Measurements from ENCODE around the gene TENM3.

TENM3 gene

GRCh38 chr4:182293691-182294255 is 50.6 kb downstream of the TENM3 start:
- Histone ChIP-seq H3K4me1 (ENCODE audit: control insufficient read depth, low read depth, low read length) (peaks cover 12% of the 10 kb centered on the region), H3K4me3 (ENCODE audit: low read length) (no peak overlapping the region), H3K9ac (ENCODE audit: low read length) (no peak overlapping the region), H3K27ac (ENCODE audit: low read length) (no peak overlapping the region), H3K36me3 (ENCODE audit: control insufficient read depth, low read depth, low read length) (no peaks in the 10 kb centered on the region), H3K27me3 (ENCODE audit: control insufficient read depth, insufficient read depth, low read length) (no peaks in the 10 kb centered on the region), H3K9me3 (ENCODE audit: control insufficient read depth, low read depth, low read length) (no peaks in the 10 kb centered on the region)

GRCh38 chr4:182294451-182294850 is 51.2 kb downstream of the TENM3 start:
- H3K4me3 ChIP-seq (ENCODE audit: low read length): no peak overlapping the region
- peaks cover 12% of the 10 kb centered on the region for H3K4me1 ChIP-seq (ENCODE audit: control insufficient read depth, low read depth, low read length)
- H3K9ac ChIP-seq (ENCODE audit: low read length): no peak overlapping the region
- no peaks in the 10 kb centered on the region for H3K27me3 ChIP-seq (ENCODE audit: control insufficient read depth, insufficient read depth, low read length)
- H3K27ac ChIP-seq (ENCODE audit: low read length): no peak overlapping the region
- H3K36me3 ChIP-seq (ENCODE audit: control insufficient read depth, low read depth, low read length): no peaks in the 10 kb centered on the region
- H3K9me3 ChIP-seq (ENCODE audit: control insufficient read depth, low read depth, low read length): no peaks in the 10 kb centered on the region

GRCh38 chr4:182297659-182298058 is 54.5 kb downstream of the TENM3 start:
- H3K9ac ChIP-seq (ENCODE audit: low read length): no peak overlapping the region
- H3K36me3 ChIP-seq (ENCODE audit: control insufficient read depth, low read depth, low read length): no peaks in the 10 kb centered on the region
- H3K27ac ChIP-seq (ENCODE audit: low read length): no peak overlapping the region
- no peak overlapping the region for H3K4me3 ChIP-seq (ENCODE audit: low read length)
- H3K9me3 ChIP-seq (ENCODE audit: control insufficient read depth, low read depth, low read length): no peaks in the 10 kb centered on the region
- peaks cover 12% of the 10 kb centered on the region for H3K4me1 ChIP-seq (ENCODE audit: control insufficient read depth, low read depth, low read length)
- H3K27me3 ChIP-seq (ENCODE audit: control insufficient read depth, insufficient read depth, low read length): no peaks in the 10 kb centered on the region

GRCh38 chr4:182301736-182302135 is 58.5 kb downstream of the TENM3 start:
- no peaks in the 10 kb centered on the region for H3K36me3 ChIP-seq (ENCODE audit: control insufficient read depth, low read depth, low read length)
- no peak overlapping the region for H3K27ac ChIP-seq (ENCODE audit: low read length)
- H3K4me3 ChIP-seq (ENCODE audit: low read length): no peak overlapping the region
- no peaks in the 10 kb centered on the region for H3K4me1 ChIP-seq (ENCODE audit: control insufficient read depth, low read depth, low read length)
- H3K9me3 ChIP-seq (ENCODE audit: control insufficient read depth, low read depth, low read length): no peaks in the 10 kb centered on the region
- no peak overlapping the region for H3K9ac ChIP-seq (ENCODE audit: low read length)
- no peaks in the 10 kb centered on the region for H3K27me3 ChIP-seq (ENCODE audit: control insufficient read depth, insufficient read depth, low read length)

GRCh38 chr4:182303847-182304246 is 60.6 kb downstream of the TENM3 start:
- no peaks in the 10 kb centered on the region for H3K36me3 ChIP-seq (ENCODE audit: control insufficient read depth, low read depth, low read length)
- H3K4me1 ChIP-seq (ENCODE audit: control insufficient read depth, low read depth, low read length): no peaks in the 10 kb centered on the region
- H3K4me3 ChIP-seq (ENCODE audit: low read length): no peak overlapping the region
- no peak overlapping the region for H3K27ac ChIP-seq (ENCODE audit: low read length)
- no peak overlapping the region for H3K9ac ChIP-seq (ENCODE audit: low read length)
- no peaks in the 10 kb centered on the region for H3K9me3 ChIP-seq (ENCODE audit: control insufficient read depth, low read depth, low read length)
- no peaks in the 10 kb centered on the region for H3K27me3 ChIP-seq (ENCODE audit: control insufficient read depth, insufficient read depth, low read length)

GRCh38 chr4:182306792-182307507 is 63.7 kb downstream of the TENM3 start:
- Histone ChIP-seq H3K27me3 (ENCODE audit: control insufficient read depth, insufficient read depth, low read length) (no peaks in the 10 kb centered on the region), H3K4me1 (ENCODE audit: control insufficient read depth, low read depth, low read length) (no peaks in the 10 kb centered on the region), H3K27ac (ENCODE audit: low read length) (no peak overlapping the region), H3K9ac (ENCODE audit: low read length) (no peak overlapping the region), H3K9me3 (ENCODE audit: control insufficient read depth, low read depth, low read length) (no peaks in the 10 kb centered on the region), H3K36me3 (ENCODE audit: control insufficient read depth, low read depth, low read length) (no peaks in the 10 kb centered on the region), H3K4me3 (ENCODE audit: low read length) (no peak overlapping the region)

- no peaks in the 10 kb centered on the region for H3K27me3 ChIP-seq (ENCODE audit: control insufficient read depth, insufficient read depth, low read length)
- no peak overlapping the region for H3K27ac ChIP-seq (ENCODE audit: low read length)
Measured at GRCh38 chr4:182307746-182308145, 64.5 kb downstream of the TENM3 start.

GRCh38 chr4:182309877-182310276 is 66.7 kb downstream of the TENM3 start:
- H3K27ac ChIP-seq (ENCODE audit: low read length): no peak overlapping the region
- H3K36me3 ChIP-seq (ENCODE audit: control insufficient read depth, low read depth, low read length): no peaks in the 10 kb centered on the region
- no peak overlapping the region for H3K9ac ChIP-seq (ENCODE audit: low read length)
- H3K9me3 ChIP-seq (ENCODE audit: control insufficient read depth, low read depth, low read length): peaks cover 7% of the 10 kb centered on the region
- no peak overlapping the region for H3K4me3 ChIP-seq (ENCODE audit: low read length)
- H3K4me1 ChIP-seq (ENCODE audit: control insufficient read depth, low read depth, low read length): no peaks in the 10 kb centered on the region
- no peaks in the 10 kb centered on the region for H3K27me3 ChIP-seq (ENCODE audit: control insufficient read depth, insufficient read depth, low read length)

More at GRCh38 chr4:182307746-182308145, 64.5 kb downstream of the TENM3 start:
- H3K4me1 ChIP-seq (ENCODE audit: control insufficient read depth, low read depth, low read length): no peaks in the 10 kb centered on the region
- no peak overlapping the region for H3K9ac ChIP-seq (ENCODE audit: low read length)
- H3K36me3 ChIP-seq (ENCODE audit: control insufficient read depth, low read depth, low read length): no peaks in the 10 kb centered on the region
- H3K4me3 ChIP-seq (ENCODE audit: low read length): no peak overlapping the region
- H3K9me3 ChIP-seq (ENCODE audit: control insufficient read depth, low read depth, low read length): no peaks in the 10 kb centered on the region

GRCh38 chr4:182310316-182310715 is 67.1 kb downstream of the TENM3 start:
- Histone ChIP-seq H3K9ac (ENCODE audit: low read length) (no peak overlapping the region), H3K27ac (ENCODE audit: low read length) (no peak overlapping the region), H3K4me3 (ENCODE audit: low read length) (no peak overlapping the region), H3K36me3 (ENCODE audit: control insufficient read depth, low read depth, low read length) (no peaks in the 10 kb centered on the region), H3K4me1 (ENCODE audit: control insufficient read depth, low read depth, low read length) (no peaks in the 10 kb centered on the region), H3K9me3 (ENCODE audit: control insufficient read depth, low read depth, low read length) (peaks cover 7% of the 10 kb centered on the region), H3K27me3 (ENCODE audit: control insufficient read depth, insufficient read depth, low read length) (no peaks in the 10 kb centered on the region)

- no peak overlapping the region for H3K4me3 ChIP-seq (ENCODE audit: low read length)
- no peaks in the 10 kb centered on the region for H3K4me1 ChIP-seq (ENCODE audit: control insufficient read depth, low read depth, low read length)
- H3K9ac ChIP-seq (ENCODE audit: low read length): no peak overlapping the region
- H3K9me3 ChIP-seq (ENCODE audit: control insufficient read depth, low read depth, low read length): peaks cover 7% of the 10 kb centered on the region
- H3K27me3 ChIP-seq (ENCODE audit: control insufficient read depth, insufficient read depth, low read length): no peaks in the 10 kb centered on the region
- H3K36me3 ChIP-seq (ENCODE audit: control insufficient read depth, low read depth, low read length): no peaks in the 10 kb centered on the region
- H3K27ac ChIP-seq (ENCODE audit: low read length): no peak overlapping the region
Measured at GRCh38 chr4:182310962-182311361, 67.8 kb downstream of the TENM3 start.

GRCh38 chr4:182314537-182314936 is 71.3 kb downstream of the TENM3 start:
- Histone ChIP-seq H3K36me3 (ENCODE audit: control insufficient read depth, low read depth, low read length) (no peaks in the 10 kb centered on the region), H3K9me3 (ENCODE audit: control insufficient read depth, low read depth, low read length) (peaks cover 7% of the 10 kb centered on the region), H3K27me3 (ENCODE audit: control insufficient read depth, insufficient read depth, low read length) (no peaks in the 10 kb centered on the region), H3K9ac (ENCODE audit: low read length) (no peak overlapping the region), H3K4me1 (ENCODE audit: control insufficient read depth, low read depth, low read length) (no peaks in the 10 kb centered on the region), H3K27ac (ENCODE audit: low read length) (no peak overlapping the region), H3K4me3 (ENCODE audit: low read length) (no peak overlapping the region)

- Histone ChIP-seq H3K9ac (ENCODE audit: low read length) (no peak overlapping the region), H3K27me3 (ENCODE audit: control insufficient read depth, insufficient read depth, low read length) (no peaks in the 10 kb centered on the region), H3K9me3 (ENCODE audit: control insufficient read depth, low read depth, low read length) (peaks cover 7% of the 10 kb centered on the region)
Measured at GRCh38 chr4:182318256-182318655, 75.1 kb downstream of the TENM3 start.

More at GRCh38 chr4:182318256-182318655, 75.1 kb downstream of the TENM3 start:
- peaks cover 5% of the 10 kb centered on the region for H3K4me1 ChIP-seq (ENCODE audit: control insufficient read depth, low read depth, low read length)
- no peaks in the 10 kb centered on the region for H3K36me3 ChIP-seq (ENCODE audit: control insufficient read depth, low read depth, low read length)
- H3K27ac ChIP-seq (ENCODE audit: low read length): no peak overlapping the region
- no peak overlapping the region for H3K4me3 ChIP-seq (ENCODE audit: low read length)
